HG02870 (cell line): Measurements from ENCODE around the gene TAOK1.
A peak's percentile ranks its signal among the peaks of the same experiment; 100 is the strongest.

ENCODE experiments used
- ATAC-seq: cut with Tn5 transposase; IDR thresholded peaks from one replicate; pipeline ENCODE4 v1.9.1; 2021; ENCODE audit warnings: mild to moderate bottlenecking, moderate library complexity; ENCODE audit not compliant: unreplicated experiment

Gene TAOK1

GRCh38 chr17:29568331-29569244 is 178.4 kb downstream of the TAOK1 start, which contains the start of gene TP53I13:
Gene TP53I13, plus strand, starts transcription at chr17:29568701. Its CDS starts 58 bp downstream, at chr17:29568759.
- ATAC-seq = peak; percentile 41

DNA sequence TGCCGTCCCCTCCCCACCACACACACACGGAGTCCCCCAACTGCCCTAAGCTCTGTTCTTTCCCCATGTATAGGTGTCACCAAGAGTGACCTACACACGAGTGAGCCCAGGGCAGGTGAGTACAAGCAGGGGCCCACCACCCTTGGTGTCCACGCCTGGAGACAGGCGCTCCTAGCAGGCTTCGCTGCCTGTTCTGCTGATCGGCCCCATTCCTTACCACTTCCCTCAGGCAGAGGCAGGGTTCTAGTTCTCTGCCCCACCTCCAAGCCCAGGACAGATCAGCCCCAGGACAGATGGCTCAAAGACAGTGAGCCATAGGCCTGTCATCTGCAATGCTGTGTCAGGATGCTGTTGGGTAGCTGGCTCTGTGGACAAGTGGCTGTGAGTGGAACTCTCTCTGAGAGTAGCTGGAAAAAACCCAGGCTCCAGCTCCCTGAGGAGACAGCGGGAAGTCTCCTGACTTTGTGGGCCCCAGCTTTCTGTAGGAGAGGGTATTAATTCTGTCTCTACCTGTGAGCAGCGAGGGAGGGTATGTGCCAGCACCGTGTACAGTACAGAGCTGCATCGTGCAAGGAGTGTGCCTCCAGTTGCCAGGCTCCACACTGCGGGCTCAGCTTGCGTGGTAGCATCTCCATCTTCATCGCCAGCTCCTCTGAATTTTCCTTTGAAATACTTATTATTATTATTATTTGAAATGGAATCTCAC is 179.2 kb downstream of the TAOK1 start:
- no peak for ATAC-seq

DNA sequence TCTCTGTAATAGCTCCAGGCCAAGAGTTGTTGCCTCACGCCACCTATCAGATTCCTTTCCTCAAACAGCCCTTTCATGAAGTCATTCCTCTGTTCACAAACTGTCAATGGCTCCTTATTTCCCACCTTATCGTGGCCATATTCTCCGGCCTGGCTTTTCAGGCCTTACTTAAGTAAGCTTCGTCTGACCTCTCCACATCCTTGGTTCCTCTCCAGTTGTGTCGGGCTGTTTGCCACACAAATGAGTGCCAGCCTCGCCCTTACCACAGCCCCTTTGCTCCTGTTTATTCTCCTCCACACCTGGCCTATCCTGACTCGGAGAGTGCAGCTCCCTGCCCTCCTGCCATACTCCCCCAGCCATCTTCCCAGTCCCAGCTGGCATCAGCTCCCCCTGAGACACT is 180.4 kb downstream of the TAOK1 start:
- ATAC-seq = no peak

- ATAC-seq = no peak
Measured at GRCh38 chr17:29571486-29571882, 181.3 kb downstream of the TAOK1 start.

GRCh38 chr17:29571883-29572681 is 181.9 kb downstream of the TAOK1 start:
- ATAC-seq = no peak

DNA sequence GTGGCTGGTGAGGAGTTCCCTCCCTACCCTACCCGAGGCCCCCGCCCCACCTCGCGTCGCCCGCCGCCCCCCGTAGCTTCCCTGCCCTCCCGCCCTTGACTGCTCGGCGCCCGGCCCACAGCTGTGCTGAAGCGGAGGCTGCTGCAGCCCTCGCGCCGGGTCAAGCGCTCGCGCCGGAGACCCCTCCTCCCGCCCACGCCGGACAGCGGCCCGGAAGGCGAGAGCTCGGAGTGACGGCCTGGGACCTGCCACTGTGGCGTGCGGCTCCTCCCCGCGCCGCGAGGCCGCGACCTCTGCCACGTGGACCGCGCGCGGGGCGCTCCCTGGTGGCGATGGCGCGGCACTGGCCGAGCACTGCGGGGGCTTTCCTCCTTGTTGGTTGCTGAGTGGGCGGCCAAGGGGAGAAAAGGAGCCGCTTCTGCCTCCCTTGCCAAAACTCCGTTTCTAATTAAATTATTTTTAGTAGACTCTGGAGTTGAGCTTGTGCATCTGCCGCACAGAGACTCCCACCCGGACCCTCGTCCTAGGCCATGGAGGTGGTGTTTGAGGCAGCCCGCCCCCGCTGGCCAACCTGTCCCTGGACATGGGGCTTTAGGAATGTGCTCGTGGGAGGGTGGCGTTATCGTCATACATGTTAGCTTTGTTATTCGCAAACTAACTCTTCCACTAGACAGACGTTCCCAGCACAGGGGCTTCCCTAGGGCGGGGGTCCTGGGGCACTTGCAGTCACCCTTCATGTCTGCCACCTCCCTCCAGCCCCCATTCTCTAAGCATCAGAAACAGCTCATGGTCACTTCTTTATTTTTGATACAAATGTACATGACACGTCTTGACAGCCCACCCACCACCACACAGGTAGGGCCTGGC is 182.8 kb downstream of the TAOK1 start:
- no peak for ATAC-seq

GRCh38 chr17:29573558-29573869 is 183.4 kb downstream of the TAOK1 start:
- no peak for ATAC-seq

GRCh38 chr17:29573871-29574731 is 183.9 kb downstream of the TAOK1 start:
- no peak for ATAC-seq

DNA sequence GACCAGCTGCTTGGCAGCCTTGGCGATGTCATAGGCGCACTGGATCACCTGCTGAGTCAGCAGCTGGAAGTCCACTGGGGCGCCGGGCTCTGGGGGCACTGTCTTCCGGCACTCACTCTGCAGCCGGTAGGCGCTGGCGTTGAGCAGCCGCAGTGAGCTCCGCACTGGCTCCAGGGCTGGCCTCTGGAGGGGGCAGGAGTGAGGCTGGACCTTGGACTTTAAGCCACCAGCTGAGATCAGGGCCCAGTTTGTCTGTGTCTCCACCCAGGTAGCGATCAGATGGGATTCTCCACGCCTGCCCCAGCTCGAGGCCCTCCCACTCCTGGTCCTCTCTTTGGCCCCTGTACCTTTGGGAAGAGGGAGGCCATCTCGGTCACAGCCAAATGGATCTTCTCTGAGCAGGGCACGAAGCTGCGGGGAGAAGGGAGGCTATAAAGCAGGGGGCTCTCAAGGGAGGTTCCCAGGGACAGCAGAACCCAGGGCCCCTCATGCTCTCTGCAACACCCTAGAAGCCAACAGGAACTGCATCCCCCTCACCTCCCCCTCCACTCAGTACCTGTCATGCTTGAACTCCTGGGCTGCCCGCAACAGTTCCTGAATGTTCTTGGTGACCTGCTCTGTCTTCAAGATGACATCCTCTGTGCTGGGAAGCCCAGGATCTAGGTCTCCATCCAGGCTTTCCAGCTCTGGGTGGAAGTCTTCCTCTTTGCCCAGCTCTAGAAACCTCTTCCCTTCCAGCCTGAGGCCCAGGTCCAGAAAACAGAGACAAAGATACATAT is 184.8 kb downstream of the TAOK1 start:
- ATAC-seq = no peak

DNA sequence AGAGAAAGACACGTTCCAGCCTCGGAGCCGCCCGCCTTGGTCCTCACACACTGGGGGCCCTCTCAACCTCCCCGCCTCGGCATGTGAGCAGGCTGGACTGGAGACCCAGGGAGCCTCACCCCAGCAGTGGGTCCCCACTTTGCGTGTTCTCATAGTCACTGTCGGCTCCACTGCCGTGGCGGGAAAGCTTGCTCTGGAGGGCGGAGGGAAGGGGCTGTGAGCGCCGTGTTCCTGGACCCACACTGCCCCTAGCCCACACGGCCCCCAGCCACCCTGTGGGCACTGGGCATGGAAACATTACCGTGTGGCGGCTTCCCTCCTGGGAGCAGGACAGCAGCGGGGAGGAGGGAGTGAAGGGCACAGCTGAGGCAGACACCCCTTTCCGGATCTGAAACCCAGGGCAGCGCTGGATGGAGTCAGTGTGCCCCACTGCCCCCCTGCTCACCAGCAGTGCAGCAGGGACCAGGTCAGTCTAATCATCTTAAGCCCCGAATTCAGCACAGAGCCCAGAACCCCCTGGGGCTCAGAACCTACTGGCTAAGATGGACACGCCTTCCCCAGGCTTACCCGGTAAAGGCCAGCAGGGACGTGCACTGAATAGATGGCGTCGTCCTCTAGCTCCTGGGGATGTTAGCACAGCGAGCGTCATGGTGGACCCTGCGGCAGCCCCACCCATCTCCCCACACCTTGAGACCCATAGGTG is 185.5 kb downstream of the TAOK1 start:
- no peak for ATAC-seq

GRCh38 chr17:29576214-29577000 is 186.2 kb downstream of the TAOK1 start:
- no peak for ATAC-seq

DNA sequence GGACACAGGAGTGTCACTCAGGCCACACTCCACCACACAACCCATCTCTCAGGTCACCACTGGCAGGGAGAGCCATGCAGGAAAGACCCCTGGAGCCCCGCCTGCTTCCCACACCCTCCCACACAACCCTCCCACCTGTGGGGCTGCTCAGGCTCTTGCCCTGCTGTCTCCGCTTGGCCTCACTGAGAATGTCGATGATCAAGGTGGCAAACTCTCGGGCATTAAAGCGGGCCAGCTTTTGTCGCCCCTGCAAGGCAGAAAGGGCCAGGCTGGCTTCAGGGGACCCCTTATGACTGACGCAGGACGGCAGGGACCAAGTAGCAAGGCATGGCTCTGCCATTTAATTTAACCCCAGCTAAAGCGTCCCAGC is 186.8 kb downstream of the TAOK1 start:
- no peak for ATAC-seq

GRCh38 chr17:29577385-29578211 is 187.4 kb downstream of the TAOK1 start:
- ATAC-seq = no peak

DNA sequence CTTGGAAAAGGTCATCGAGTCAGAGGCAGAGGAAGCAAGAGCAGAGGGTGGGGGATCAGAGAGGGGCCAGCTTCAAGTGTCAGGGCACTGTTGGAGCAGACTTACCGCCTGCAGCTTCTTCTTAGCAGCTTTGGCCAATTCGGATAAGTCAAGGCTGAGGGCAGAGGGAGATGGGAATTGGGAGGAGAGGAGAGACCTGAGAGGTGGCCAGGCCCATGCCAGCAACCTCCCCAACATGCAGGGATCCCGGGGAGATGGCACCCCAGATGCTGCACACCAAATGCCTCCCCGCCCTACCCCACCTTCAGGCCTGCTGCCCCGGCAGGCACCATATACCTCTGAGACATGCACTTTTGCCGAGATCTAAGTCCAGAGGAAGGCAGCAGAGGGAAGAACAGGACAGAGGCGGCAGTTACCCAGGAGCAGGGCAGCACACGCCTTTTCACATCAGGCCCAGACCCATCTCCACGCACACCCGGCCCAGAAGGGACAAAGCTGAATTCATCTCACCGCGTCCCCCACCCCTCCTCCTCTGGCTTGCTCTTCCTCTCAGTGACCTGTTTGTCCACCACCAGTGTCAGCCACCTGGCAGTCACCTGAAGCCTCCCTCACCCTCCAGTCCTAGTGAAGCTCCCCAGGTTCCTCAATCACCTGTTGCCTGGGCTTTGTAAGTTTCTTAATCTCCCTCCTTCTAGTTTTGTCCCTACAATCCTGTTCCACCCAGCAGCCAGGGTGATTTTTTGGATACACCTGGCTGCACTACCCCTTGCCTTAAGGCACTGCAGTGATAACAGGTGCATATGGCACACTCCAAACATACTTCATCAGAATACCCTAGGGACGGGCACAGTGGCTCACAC is 188.7 kb downstream of the TAOK1 start:
- ATAC-seq = no peak
